IPS-NIHi7 (cell line): Measurements from ENCODE around the gene ELP5.

Experiments used
- DNase-seq: peaks from one replicate; pipeline ENCODE4 v3.0.0; 2012; ENCODE audit warnings: mixed read lengths; ENCODE audit errors: extremely low spot score

The ELP5 gene

GRCh38 chr17:7252176-7253043 is at the start of gene ELP5:
TSS of gene ELP5 (plus strand) at chr17:7252215. CDS start at chr17:7252551, 336 bp downstream.
- peak; percentile 87 for DNase-seq

- no peak for DNase-seq
These were observed 48.6 kb upstream of the ELP5 start for GRCh38 chr17:7203391-7203790.

- DNase-seq = no peak
These were observed 47.7 kb upstream of the ELP5 start for GRCh38 chr17:7204336-7204735.

GRCh38 chr17:7204828-7205461 is 47.1 kb upstream of the ELP5 start:
- peak; percentile 98 for DNase-seq

GRCh38 chr17:7205561-7205960 is 46.5 kb upstream of the ELP5 start:
- no peak for DNase-seq

- no peak for DNase-seq
These were observed 44.7 kb upstream of the ELP5 start for GRCh38 chr17:7207120-7208001.

- peak; percentile 54 for DNase-seq
These were observed 43.9 kb upstream of the ELP5 start for GRCh38 chr17:7208027-7208571.

- DNase-seq = no peak
These were observed 43.1 kb upstream of the ELP5 start for GRCh38 chr17:7208754-7209460.

- no peak for DNase-seq
These were observed 40.3 kb upstream of the ELP5 start for GRCh38 chr17:7211491-7212273.

- peak; percentile 76 for DNase-seq
These were observed 38.1 kb upstream of the ELP5 start for GRCh38 chr17:7213895-7214299.

GRCh38 chr17:7214300-7215135 is 37.5 kb upstream of the ELP5 start:
- peak; percentile 92 for DNase-seq

- no peak for DNase-seq
These were observed 36.8 kb upstream of the ELP5 start for GRCh38 chr17:7215136-7215638.

- DNase-seq = no peak
These were observed 36.3 kb upstream of the ELP5 start for GRCh38 chr17:7215652-7216180.

GRCh38 chr17:7216242-7217112 is 35.5 kb upstream of the ELP5 start:
- DNase-seq = no peak

GRCh38 chr17:7217113-7217987 is 34.7 kb upstream of the ELP5 start:
- DNase-seq = no peak

- no peak for DNase-seq
These were observed 33.8 kb upstream of the ELP5 start for GRCh38 chr17:7218166-7218565.

- DNase-seq = no peak
These were observed 33.3 kb upstream of the ELP5 start for GRCh38 chr17:7218758-7219157.
